ENCODE data around the gene NDUFV3.

- TF ChIP-seq RAD21 (IDR thresholded peaks at IDR 0.05; ENCODE audit: low read depth) = no peak
- TF ChIP-seq MAX (IDR thresholded peaks at IDR 0.05) = no peak
- TF ChIP-seq CEBPB (IDR thresholded peaks at IDR 0.05) = no peak
- no peak for TF ChIP-seq REST (IDR thresholded peaks at IDR 0.05; ENCODE audit: low read depth)
- no peak for TF ChIP-seq TEAD4 (IDR thresholded peaks at IDR 0.05)
Observed at GRCh38 chr21:42848932-42849758, 44.0 kb upstream of the NDUFV3 start.
